GM21528 (cell line): Measurements from ENCODE around the gene SDS.
A peak's percentile ranks its signal among the peaks of the same experiment; 100 is the strongest.
"Not testable (repeated sequence)": the region's sequence is repeated elsewhere in the genome, so short reads cannot be mapped to it uniquely, and the experiment has no call there.

ENCODE experiments used
- ATAC-seq: cut with Tn5 transposase; IDR thresholded peaks from one replicate; pipeline ENCODE4 v1.9.1; 2021; ENCODE audit warnings: mild to moderate bottlenecking, moderate library complexity; ENCODE audit not compliant: unreplicated experiment, low FRiP score

SDS gene

DNA sequence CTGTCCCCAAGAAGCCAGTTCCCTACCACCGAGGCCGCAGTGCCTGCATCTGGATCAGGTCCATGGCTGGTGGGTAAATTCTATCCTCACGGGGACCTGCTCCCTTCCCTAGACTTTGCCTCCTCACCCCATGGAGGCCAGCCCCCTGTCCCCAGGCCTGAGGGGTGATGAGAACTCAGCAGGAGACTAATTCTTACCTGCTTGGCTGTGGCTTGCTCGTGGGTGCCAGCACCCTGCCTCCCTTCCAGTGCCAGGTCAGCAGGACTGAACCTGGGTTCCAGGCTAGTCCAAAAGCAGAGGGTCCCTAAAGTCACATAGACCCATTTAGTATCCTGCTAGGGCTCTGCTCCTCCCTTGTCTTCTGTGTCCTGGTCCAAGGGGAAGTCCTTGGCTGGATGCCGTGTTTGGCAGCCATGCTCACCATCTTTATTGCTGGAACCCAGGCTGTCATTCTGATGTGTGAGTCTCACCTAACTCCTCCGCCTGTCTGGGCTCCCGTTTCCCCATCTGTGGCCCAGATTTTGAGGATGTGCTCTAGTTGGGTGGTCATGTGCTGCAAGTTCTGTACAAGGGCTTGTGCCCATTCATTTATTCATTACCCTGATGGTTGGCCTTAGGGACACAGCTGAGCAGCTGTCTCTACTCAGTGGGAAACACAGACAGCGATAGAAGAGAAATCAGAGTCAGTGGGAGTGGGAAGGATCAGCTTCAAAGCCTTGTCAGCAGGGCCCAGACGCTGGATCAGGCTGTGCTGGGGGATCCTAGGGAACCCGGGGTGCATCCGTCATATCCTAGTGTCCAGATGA, 44.4 kb downstream of the SDS start:
- no peak for ATAC-seq

DNA sequence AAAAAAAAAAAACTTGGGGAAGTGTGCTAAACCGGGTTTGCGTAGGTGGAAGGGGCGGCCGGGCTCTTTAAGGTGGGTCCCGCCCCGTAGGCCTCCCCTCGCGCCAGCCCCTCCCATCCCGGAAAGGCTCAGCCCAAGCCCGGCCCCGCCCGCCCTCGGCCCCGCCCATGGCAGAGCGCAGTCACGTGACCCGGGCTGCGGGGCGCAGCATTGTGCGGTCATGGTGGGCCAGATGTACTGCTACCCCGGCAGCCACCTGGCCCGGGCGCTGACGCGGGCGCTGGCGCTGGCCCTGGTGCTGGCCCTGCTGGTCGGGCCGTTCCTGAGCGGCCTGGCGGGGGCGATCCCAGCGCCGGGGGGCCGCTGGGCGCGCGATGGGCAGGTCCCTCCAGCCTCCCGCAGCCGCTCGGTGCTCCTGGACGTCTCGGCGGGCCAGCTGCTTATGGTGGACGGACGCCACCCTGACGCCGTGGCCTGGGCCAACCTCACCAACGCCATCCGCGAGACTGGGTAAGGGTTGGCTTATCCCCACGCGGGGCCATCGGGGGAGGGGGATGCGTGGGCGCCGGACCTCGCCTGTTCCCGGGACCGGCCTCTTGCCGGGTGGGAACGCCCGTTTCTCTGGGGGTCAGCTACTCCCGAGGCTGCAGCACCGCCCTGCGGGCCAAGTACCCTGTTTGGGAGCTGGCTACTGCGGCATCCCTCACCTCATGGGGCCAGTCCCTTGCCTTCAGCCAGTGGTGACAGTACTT, 45.1 kb downstream of the SDS start, which contains the start of gene PLBD2:
PLBD2 (plus strand) TSS at position 207 of the 752 bp plus-strand sequence; CDS start at position 221, 14 bp downstream.
- ATAC-seq = peak; percentile 92

GRCh38 chr12:113354192-113354591, 49.5 kb downstream of the SDS start:
- not testable (repeated sequence) for ATAC-seq

DNA sequence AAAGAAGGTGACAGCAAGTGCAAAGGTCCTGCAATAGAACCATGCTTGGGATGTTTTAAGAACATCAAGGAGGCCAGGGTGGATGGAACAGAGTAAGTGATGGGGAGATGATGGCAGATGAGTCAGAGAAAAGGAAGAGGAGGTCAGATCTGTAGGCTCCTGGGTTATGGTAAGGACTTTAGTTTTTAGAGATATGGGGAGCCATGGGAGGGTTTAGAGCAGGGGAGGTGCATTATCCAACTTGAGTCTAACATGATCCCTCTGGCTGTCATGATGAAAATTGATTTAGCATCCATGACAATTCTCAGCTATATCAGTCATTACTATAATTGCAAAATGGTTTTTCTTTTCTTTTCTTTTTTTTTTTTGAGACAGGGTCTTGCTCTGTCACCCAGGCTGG, 52.6 kb downstream of the SDS start:
- no peak for ATAC-seq

DNA sequence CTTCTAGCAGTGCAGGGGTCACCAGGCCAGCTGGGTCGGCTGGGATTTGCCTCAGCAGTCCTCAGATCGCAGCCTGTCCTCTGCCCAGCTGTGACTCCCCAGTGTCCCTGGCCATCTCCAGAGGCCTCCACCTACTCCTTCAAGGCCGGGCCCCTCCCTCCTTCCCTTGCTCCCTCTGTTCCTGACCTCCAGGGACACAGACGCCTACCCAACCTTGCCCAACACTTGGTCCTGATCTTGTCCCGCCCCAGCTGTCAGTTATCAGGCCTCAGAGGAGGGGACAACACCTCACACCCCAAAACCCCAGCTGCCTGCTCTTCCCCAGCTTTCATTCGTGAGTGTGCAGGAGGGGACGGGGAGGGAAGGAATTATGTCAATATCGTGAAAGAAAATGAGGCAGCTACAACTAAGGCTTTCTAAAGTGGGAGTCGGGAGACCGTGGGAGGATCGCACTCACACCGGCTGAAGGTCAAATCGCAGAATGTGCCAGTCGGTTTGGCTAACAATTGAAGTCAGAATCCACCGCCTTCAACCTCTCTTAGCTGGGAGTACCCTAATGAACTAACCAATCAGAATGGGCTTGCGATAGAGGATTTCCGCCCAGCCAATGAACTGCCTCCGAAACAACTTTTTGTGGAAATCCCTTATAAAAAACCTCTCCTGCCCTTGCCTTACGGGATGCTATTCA, 54.7 kb downstream of the SDS start:
- ATAC-seq = no peak

DNA sequence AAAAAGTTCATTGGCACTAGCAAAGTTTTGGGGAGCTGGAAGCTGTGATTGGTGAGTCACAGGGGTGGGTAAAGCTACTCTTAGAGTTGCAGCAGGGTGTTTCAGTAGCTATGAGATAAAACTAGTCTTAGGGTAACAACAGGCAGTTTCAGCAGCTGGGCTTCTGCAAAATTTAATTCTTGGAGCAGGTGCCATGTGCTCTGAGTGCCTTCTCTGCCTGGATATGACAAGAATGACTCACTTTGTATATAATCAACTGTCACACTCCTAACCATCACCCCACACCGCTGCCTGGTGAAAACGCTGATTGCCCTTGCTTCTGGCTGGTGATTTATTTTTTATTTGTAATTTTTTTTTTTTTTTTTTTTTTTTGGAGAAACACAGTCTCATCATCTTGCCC, 55.8 kb downstream of the SDS start:
- no peak for ATAC-seq

GRCh38 chr12:113347107-113347506, 56.6 kb downstream of the SDS start:
- no peak for ATAC-seq

GRCh38 chr12:113346353-113346752, 57.3 kb downstream of the SDS start:
- no peak for ATAC-seq

DNA sequence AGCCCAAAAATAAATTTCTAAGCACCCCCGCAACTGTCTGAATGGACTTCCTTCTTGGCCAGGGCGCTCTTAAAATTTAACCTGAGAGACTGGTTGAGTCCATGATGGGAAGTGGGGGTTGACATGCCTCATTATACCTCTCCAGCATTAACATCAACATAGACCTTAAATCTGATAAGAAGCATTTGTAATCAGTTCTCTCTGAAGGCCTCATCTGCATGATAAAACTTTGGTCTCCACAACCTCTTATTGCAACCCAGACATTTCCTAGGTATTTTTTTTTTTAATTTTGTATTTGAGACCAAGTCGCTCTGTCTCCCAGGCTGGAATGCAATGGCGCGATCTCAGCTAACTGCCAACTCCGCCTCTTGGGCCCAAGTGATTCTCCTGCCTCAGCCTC, 58.4 kb downstream of the SDS start:
- ATAC-seq = no peak
